Measurements from ENCODE around the gene SENP2. TPM values are rescaled to one million over a fixed set of nuclear protein-coding genes. Genes with fewer than 3 reads are reported as not detected.
"Not testable (repeated sequence)": the region's sequence is repeated elsewhere in the genome, so short reads cannot be mapped to it uniquely, and the experiment has no call there.

SENP2 gene
- polyA plus RNA-seq, 1 donor (not counting 4 experiments of a cell fraction or from before 2014, with no cell fraction given) = 12.6 TPM

DNA sequence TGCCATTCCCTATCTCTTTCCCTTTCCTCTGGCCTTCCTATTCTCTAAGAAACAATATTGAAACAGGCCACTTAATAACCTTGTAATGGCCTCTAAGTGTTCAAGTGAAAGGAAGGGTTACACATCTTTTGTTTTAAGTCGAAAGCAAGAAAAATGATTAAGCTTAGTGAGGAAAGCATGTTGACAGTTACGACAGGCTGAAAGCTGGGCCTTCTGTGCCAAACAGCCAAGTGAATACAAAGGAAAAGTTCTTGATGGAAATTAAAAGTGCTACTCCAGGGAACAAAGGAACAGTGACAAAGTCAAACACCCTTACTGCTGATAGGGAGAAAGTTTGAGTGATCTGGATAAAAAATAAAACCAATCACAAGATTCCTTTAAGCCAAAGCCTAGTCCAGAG lies 54.2 kb downstream of the SENP2 start:
- H3K9ac ChIP-seq (ENCODE audit: control insufficient read depth, extremely low read depth, insufficient read depth, low read length) = no peak overlapping the region
- H3K9me1 ChIP-seq (ENCODE audit: control insufficient read depth, extremely low read depth, insufficient read depth, low read length) = peaks cover 4% of the 10 kb centered on the region
- H3K27ac ChIP-seq (ENCODE audit: control insufficient read depth, insufficient read depth, low read length) = no peak overlapping the region
- dilution Hi-C loops (cut with MboI; ENCODE audit: extremely low pct_ligation_motif_present, low sequenced_read_pairs) = no loop called here
- no peak overlapping the region for H3K4me2 ChIP-seq (ENCODE audit: control insufficient read depth, extremely low read depth, insufficient read depth, low read depth, low read length)
- no peaks in the 10 kb centered on the region for H3K9me3 ChIP-seq (ENCODE audit: control insufficient read depth, low read depth, low read length)
- H3K27me3 ChIP-seq (ENCODE audit: control insufficient read depth, extremely low read depth, insufficient read depth, low read length) = no peaks in the 10 kb centered on the region
- DNase-seq (ENCODE audit: low read depth, low spot score) (no peak), FAIRE-seq (no peak)
- no peaks in the 10 kb centered on the region for H3K4me1 ChIP-seq (ENCODE audit: control insufficient read depth, extremely low read depth, insufficient read depth, low read length)
- H3K36me3 ChIP-seq (ENCODE audit: control insufficient read depth in 2 of 2, extremely low read depth in 1 of 2, insufficient read depth in 2 of 2, low read length in 2 of 2) = peaks cover 9 to 13% of the 10 kb centered on the region in 2 experiments
- TF ChIP-seq EZH2 (IDR thresholded peaks at IDR 0.05; ENCODE audit: low read length) = no peak
- TF ChIP-seq, protein P1, sequence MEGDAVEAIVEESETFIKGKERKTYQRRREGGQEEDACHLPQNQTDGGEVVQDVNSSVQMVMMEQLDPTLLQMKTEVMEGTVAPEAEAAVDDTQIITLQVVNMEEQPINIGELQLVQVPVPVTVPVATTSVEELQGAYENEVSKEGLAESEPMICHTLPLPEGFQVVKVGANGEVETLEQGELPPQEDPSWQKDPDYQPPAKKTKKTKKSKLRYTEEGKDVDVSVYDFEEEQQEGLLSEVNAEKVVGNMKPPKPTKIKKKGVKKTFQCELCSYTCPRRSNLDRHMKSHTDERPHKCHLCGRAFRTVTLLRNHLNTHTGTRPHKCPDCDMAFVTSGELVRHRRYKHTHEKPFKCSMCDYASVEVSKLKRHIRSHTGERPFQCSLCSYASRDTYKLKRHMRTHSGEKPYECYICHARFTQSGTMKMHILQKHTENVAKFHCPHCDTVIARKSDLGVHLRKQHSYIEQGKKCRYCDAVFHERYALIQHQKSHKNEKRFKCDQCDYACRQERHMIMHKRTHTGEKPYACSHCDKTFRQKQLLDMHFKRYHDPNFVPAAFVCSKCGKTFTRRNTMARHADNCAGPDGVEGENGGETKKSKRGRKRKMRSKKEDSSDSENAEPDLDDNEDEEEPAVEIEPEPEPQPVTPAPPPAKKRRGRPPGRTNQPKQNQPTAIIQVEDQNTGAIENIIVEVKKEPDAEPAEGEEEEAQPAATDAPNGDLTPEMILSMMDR (optimal IDR thresholded peaks at IDR 0.05 in 1 of 3, IDR thresholded peaks at IDR 0.05 in 1 of 3, conservative IDR thresholded peaks at IDR 0.05 in 1 of 3; ENCODE audit: extremely low read depth in 1 of 3, insufficient read depth in 2 of 3, low read length in 3 of 3) = no peak
- H2AFZ ChIP-seq (ENCODE audit: control insufficient read depth, low read length) = no peak overlapping the region
- no peaks in the 10 kb centered on the region for H4K20me1 ChIP-seq (ENCODE audit: control insufficient read depth, extremely low read depth, insufficient read depth, low read length)
- H3K4me3 ChIP-seq (ENCODE audit: control insufficient read depth in 2 of 3, extremely low read depth in 1 of 3, insufficient read depth in 2 of 3, low read depth in 1 of 3, low read length in 3 of 3) = no peak overlapping the region
- H3K79me2 ChIP-seq (ENCODE audit: control insufficient read depth, insufficient read depth, low read length) = no peaks in the 10 kb centered on the region

DNA sequence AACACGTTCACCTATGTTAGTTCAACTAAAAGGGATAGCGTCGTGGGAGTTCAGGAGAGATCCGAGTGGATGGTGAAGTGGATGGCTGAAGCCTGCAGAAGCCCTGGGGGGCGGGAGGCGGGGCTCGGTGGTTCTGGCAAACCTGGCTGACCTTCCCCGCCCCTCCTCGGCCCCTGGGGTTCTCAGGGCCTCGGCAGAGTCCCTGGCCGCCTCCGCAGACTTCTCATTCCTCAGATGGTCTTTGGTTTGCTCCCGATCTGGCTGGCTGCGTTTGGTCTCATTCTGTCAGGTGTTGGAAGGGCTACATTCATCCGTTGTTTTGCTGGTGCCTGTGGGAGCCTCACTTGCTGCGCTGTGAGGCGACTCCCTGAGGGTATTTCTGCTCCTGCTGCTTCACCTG lies 59.1 kb downstream of the SENP2 start:
- H3K4me2 ChIP-seq (ENCODE audit: control insufficient read depth, extremely low read depth, insufficient read depth, low read depth, low read length); H3K9me1 ChIP-seq (ENCODE audit: control insufficient read depth, extremely low read depth, insufficient read depth, low read length); H3K4me1 ChIP-seq (ENCODE audit: control insufficient read depth, extremely low read depth, insufficient read depth, low read length); DNase-seq (ENCODE audit: low read depth, low spot score); dilution Hi-C loops (cut with MboI; ENCODE audit: extremely low pct_ligation_motif_present, low sequenced_read_pairs); H3K4me3 ChIP-seq (ENCODE audit: control insufficient read depth in 2 of 3, extremely low read depth in 1 of 3, insufficient read depth in 2 of 3, low read depth in 1 of 3, low read length in 3 of 3); H3K27ac ChIP-seq (ENCODE audit: control insufficient read depth, insufficient read depth, low read length); H3K27me3 ChIP-seq (ENCODE audit: control insufficient read depth, extremely low read depth, insufficient read depth, low read length); H2AFZ ChIP-seq (ENCODE audit: control insufficient read depth, low read length); H4K20me1 ChIP-seq (ENCODE audit: control insufficient read depth, extremely low read depth, insufficient read depth, low read length); H3K9me3 ChIP-seq (ENCODE audit: control insufficient read depth, low read depth, low read length); FAIRE-seq; H3K79me2 ChIP-seq (ENCODE audit: control insufficient read depth, insufficient read depth, low read length); H3K9ac ChIP-seq (ENCODE audit: control insufficient read depth, extremely low read depth, insufficient read depth, low read length): not testable (repeated sequence)
- H3K36me3 ChIP-seq (ENCODE audit: control insufficient read depth in 2 of 2, extremely low read depth in 1 of 2, insufficient read depth in 2 of 2, low read length in 2 of 2) = peaks cover 29 to 45% of the 10 kb centered on the region in 2 experiments
